Liver (tissue), 3 donors: ENCODE data around the gene DBH.

Source experiments
- CTCF ChIP-seq: fragments of 150-350 bp; IDR thresholded peaks from 2 replicates; pipeline ENCODE4 v1.5.1; 2017; ENCODE audit warnings: improper control_type of control experiment, low read depth, low read length; ENCODE audit not compliant: missing input control
- HNF4A ChIP-seq, 2 donors: conservative IDR thresholded peaks; 2 replicates each; pipeline ENCODE4 v1.6.1; 2016; ENCODE audit warnings: antibody characterized with exemption in 2 of 2, mild to moderate bottlenecking in 2 of 2
- RAD21 ChIP-seq, 2 donors: IDR thresholded peaks; 2 replicates each; pipeline ENCODE4 v1.6.1; 2016; ENCODE audit warnings: antibody characterized with exemption in 2 of 2, mild to moderate bottlenecking in 2 of 2
- REST ChIP-seq: IDR thresholded peaks from 2 replicates; pipeline ENCODE4 v1.6.1; 2016; ENCODE audit warnings: antibody characterized with exemption, mild to moderate bottlenecking
- SP1 ChIP-seq: IDR thresholded peaks from 2 replicates; pipeline ENCODE4 v1.6.1; 2018; ENCODE audit warnings: antibody characterized with exemption, mild to moderate bottlenecking
- TF ChIP-seq, protein P1 (sequence below): IDR thresholded peaks from 2 replicates; pipeline ENCODE4 v1.6.1; 2016; ENCODE audit warnings: antibody characterized with exemption
- donor health status: healthy.
- donor health status: healthy.

GRCh38 chr9:133615186-133615585, 21.0 kb upstream of the DBH start:
- TF ChIP-seq RAD21 (IDR thresholded peaks at IDR 0.05) (no peak), REST (no peak), CTCF (no peak), HNF4A (conservative IDR thresholded peaks at IDR 0.05) (no peak), SP1 (no peak)
- TF ChIP-seq, protein P1, sequence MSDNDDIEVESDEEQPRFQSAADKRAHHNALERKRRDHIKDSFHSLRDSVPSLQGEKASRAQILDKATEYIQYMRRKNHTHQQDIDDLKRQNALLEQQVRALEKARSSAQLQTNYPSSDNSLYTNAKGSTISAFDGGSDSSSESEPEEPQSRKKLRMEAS = no peak
